ENCODE measurements around the gene RNASE11.

RNASE11 gene

DNA sequence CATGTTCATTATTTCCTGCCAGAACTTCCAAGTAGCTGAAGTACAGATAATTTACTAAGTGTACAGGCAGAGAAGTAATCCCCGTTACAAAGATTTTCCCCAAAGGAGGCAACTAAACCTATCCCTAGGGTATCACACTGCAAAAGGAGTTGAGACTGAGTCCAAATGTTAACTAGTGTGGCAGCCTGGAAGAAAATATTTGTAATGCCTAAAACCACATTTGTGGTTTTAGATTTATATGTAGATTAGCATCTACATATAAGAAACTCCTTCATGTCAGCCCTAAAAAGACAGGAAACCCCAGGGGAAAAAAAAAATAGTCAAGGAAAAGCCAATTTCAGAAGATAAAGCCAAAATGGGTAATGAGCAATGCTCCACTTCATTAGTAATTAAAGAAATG, 4.8 kb upstream of the RNASE11 start:
- H3K9ac ChIP-seq (ENCODE audit: low read length), result no peak overlapping the region
- H3K79me2 ChIP-seq (ENCODE audit: control insufficient read depth, insufficient read depth, low read length, poor library complexity), result no peaks in the 10 kb centered on the region
- no peak overlapping the region for H4K91ac ChIP-seq (ENCODE audit: low read depth, low read length)
- H2AFZ ChIP-seq (ENCODE audit: insufficient read depth, low read length, poor library complexity), result no peak overlapping the region
- no peaks in the 10 kb centered on the region for H3K9me3 ChIP-seq (ENCODE audit: insufficient read depth, low read depth, low read length)
- no peaks in the 10 kb centered on the region for H3K27me3 ChIP-seq (ENCODE audit: insufficient read depth, low read length)
- no peak overlapping the region for H3K27ac ChIP-seq (ENCODE audit: low read depth, low read length)
- H2BK5ac ChIP-seq (ENCODE audit: low read depth, low read length, poor library complexity), result no peak overlapping the region
- H3K79me1 ChIP-seq (ENCODE audit: low read length), result no peaks in the 10 kb centered on the region
- H4K12ac ChIP-seq (ENCODE audit: low read depth, low read length), result no peak overlapping the region
- no peaks in the 10 kb centered on the region for H3K4me1 ChIP-seq (ENCODE audit: control insufficient read depth in 1 of 2, insufficient read depth in 2 of 2, low read length in 2 of 2)
- no peak overlapping the region for H3K18ac ChIP-seq (ENCODE audit: low read length)
- H3K4ac ChIP-seq (ENCODE audit: low read depth, low read length), result no peak overlapping the region
- no peak overlapping the region for H4K8ac ChIP-seq (ENCODE audit: low read depth, low read length)
- no peak overlapping the region for H3K14ac ChIP-seq (ENCODE audit: low read length)
- no peak overlapping the region for H2AK5ac ChIP-seq (ENCODE audit: low read length)
- no peak overlapping the region for H3K23ac ChIP-seq (ENCODE audit: low read length)
- no CpG with 5 or more reads among the region's 1 CpG for WGBS (ENCODE audit: extremely low coverage, insufficient coverage, insufficient read length)
- H3K36me3 ChIP-seq (ENCODE audit: control insufficient read depth in 1 of 2, insufficient read depth in 2 of 2, low read length in 2 of 2), result no peaks in the 10 kb centered on the region
- no peak for DNase-seq
- no peak overlapping the region for H2BK12ac ChIP-seq (ENCODE audit: low read length)
- H3K4me2 ChIP-seq (ENCODE audit: low read length), result no peak overlapping the region
- H3K4me3 ChIP-seq (ENCODE audit: low read depth, low read length), result no peak overlapping the region
- no peak overlapping the region for H2BK120ac ChIP-seq (ENCODE audit: insufficient read depth, low read length, poor library complexity)

DNA sequence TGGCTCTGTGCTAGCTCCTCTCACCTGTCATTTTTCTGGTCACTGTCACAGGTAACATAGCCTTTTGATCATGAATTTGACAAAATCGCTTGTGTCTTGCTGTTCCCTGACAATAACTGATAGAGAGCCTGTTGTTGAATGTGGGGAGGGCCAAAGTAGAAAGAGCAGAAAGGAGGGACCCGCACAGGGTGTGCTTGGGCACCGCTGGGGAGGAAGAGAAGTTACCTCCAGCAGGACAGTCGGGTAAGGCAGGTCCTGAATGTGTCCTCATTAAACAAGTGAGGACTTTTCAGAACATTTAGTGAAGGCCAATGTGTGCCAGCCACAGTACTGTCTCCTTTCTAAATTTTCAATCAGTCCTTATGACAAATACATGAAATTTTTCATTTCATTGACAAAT, 3.4 kb upstream of the RNASE11 start, which contains the start of gene RNASE12:
Gene RNASE12 (minus strand): TSS at position 142 of the 400 bp plus-strand sequence. CDS start 653 bp downstream, outside the sequence.
- no peaks in the 10 kb centered on the region for H3K27me3 ChIP-seq (ENCODE audit: insufficient read depth, low read length)
- no peak within 1 kb of the TSS for H3K27ac ChIP-seq (ENCODE audit: low read depth, low read length)
- no peak within 1 kb of the TSS for H2BK5ac ChIP-seq (ENCODE audit: low read depth, low read length, poor library complexity)
- H4K8ac ChIP-seq (ENCODE audit: low read depth, low read length), result no peak within 1 kb of the TSS
- H2AFZ ChIP-seq (ENCODE audit: insufficient read depth, low read length, poor library complexity), result no peak within 1 kb of the TSS
- H4K12ac ChIP-seq (ENCODE audit: low read depth, low read length), result no peak within 1 kb of the TSS
- no peak within 1 kb of the TSS for H3K14ac ChIP-seq (ENCODE audit: low read length)
- H3K9me3 ChIP-seq (ENCODE audit: insufficient read depth, low read depth, low read length), result no peaks in the 10 kb centered on the region
- no peak for DNase-seq
- H3K4me3 ChIP-seq (ENCODE audit: low read depth, low read length), result no peak within 1 kb of the TSS
- H4K91ac ChIP-seq (ENCODE audit: low read depth, low read length), result no peak within 1 kb of the TSS
- no peak within 1 kb of the TSS for H3K4ac ChIP-seq (ENCODE audit: low read depth, low read length)
- H3K23ac ChIP-seq (ENCODE audit: low read length), result no peak within 1 kb of the TSS
- H2AK5ac ChIP-seq (ENCODE audit: low read length), result no peak within 1 kb of the TSS
- H3K79me2 ChIP-seq (ENCODE audit: control insufficient read depth, insufficient read depth, low read length, poor library complexity), result no peaks in the 10 kb centered on the region
- no CpG with 5 or more reads among the region's 4 CpGs for WGBS (ENCODE audit: extremely low coverage, insufficient coverage, insufficient read length)
- no peaks in the 10 kb centered on the region for H3K36me3 ChIP-seq (ENCODE audit: control insufficient read depth in 1 of 2, insufficient read depth in 2 of 2, low read length in 2 of 2)
- H2BK120ac ChIP-seq (ENCODE audit: insufficient read depth, low read length, poor library complexity), result no peak within 1 kb of the TSS
- no peak within 1 kb of the TSS for H3K18ac ChIP-seq (ENCODE audit: low read length)
- H3K4me2 ChIP-seq (ENCODE audit: low read length), result no peak within 1 kb of the TSS
- H3K9ac ChIP-seq (ENCODE audit: low read length), result no peak within 1 kb of the TSS
- H3K79me1 ChIP-seq (ENCODE audit: low read length), result no peaks in the 10 kb centered on the region
- no peak within 1 kb of the TSS for H2BK12ac ChIP-seq (ENCODE audit: low read length)
- H3K4me1 ChIP-seq (ENCODE audit: control insufficient read depth in 1 of 2, insufficient read depth in 2 of 2, low read length in 2 of 2), result no peaks in the 10 kb centered on the region

DNA sequence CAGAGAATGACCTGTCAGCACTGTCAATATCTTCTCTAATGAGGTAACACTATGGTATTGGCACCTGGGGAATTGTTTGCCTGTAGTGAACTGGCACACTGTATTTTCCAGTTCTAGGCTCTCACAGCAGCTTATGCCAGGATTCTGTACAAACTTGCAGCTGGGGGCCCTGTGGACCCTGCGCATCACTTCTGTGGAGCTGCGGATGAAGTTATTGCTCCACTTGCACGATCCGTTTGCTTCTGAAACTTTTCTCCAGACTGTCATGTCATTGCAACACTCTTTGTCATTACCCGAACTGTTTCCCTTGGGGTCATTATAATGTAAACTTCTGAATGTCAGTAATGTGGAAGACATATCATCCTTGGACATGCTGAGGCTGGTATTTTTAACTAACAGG, 3.9 kb downstream of the RNASE11 start:
- no peak overlapping the region for H3K4me2 ChIP-seq (ENCODE audit: low read length)
- no peak overlapping the region for H2BK12ac ChIP-seq (ENCODE audit: low read length)
- H2BK5ac ChIP-seq (ENCODE audit: low read depth, low read length, poor library complexity), result no peak overlapping the region
- H4K91ac ChIP-seq (ENCODE audit: low read depth, low read length), result no peak overlapping the region
- H2AK5ac ChIP-seq (ENCODE audit: low read length), result no peak overlapping the region
- H3K27ac ChIP-seq (ENCODE audit: low read depth, low read length), result no peak overlapping the region
- H3K27me3 ChIP-seq (ENCODE audit: insufficient read depth, low read length), result no peaks in the 10 kb centered on the region
- no peaks in the 10 kb centered on the region for H3K9me3 ChIP-seq (ENCODE audit: insufficient read depth, low read depth, low read length)
- H3K79me2 ChIP-seq (ENCODE audit: control insufficient read depth, insufficient read depth, low read length, poor library complexity), result no peaks in the 10 kb centered on the region
- no peak overlapping the region for H3K4ac ChIP-seq (ENCODE audit: low read depth, low read length)
- no peak overlapping the region for H3K18ac ChIP-seq (ENCODE audit: low read length)
- H3K79me1 ChIP-seq (ENCODE audit: low read length), result no peaks in the 10 kb centered on the region
- H3K4me3 ChIP-seq (ENCODE audit: low read depth, low read length), result no peak overlapping the region
- H3K14ac ChIP-seq (ENCODE audit: low read length), result no peak overlapping the region
- no peak overlapping the region for H4K8ac ChIP-seq (ENCODE audit: low read depth, low read length)
- H3K4me1 ChIP-seq (ENCODE audit: control insufficient read depth in 1 of 2, insufficient read depth in 2 of 2, low read length in 2 of 2), result no peaks in the 10 kb centered on the region
- H2BK120ac ChIP-seq (ENCODE audit: insufficient read depth, low read length, poor library complexity), result no peak overlapping the region
- H3K23ac ChIP-seq (ENCODE audit: low read length), result no peak overlapping the region
- no peak overlapping the region for H4K12ac ChIP-seq (ENCODE audit: low read depth, low read length)
- no peak overlapping the region for H3K9ac ChIP-seq (ENCODE audit: low read length)
- WGBS (ENCODE audit: extremely low coverage, insufficient coverage, insufficient read length), result no CpG with 5 or more reads among the region's 5 CpGs
- H3K36me3 ChIP-seq (ENCODE audit: control insufficient read depth in 1 of 2, insufficient read depth in 2 of 2, low read length in 2 of 2), result no peaks in the 10 kb centered on the region
- no peak for DNase-seq
- no peak overlapping the region for H2AFZ ChIP-seq (ENCODE audit: insufficient read depth, low read length, poor library complexity)

DNA sequence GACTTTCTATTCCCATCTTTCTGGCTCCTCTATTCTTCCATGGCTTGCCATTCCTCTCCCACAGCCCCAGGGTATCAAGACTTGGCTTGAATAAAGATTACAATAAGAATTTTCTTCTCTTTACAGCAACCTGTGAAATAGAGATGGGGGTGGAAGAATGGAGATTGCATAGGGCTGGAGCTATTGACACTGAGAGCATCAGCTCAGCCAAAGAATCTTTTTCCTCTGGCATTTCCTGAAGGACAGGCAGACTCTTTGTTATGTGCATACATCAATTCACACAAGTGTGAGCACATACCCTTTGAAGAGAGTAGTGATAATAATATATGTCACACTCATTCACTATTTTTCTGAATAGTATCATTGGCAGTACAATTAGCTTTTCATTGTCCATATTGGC, 4.7 kb downstream of the RNASE11 start:
- no peak for DNase-seq
- H3K27ac ChIP-seq (ENCODE audit: low read depth, low read length), result no peak overlapping the region
- H3K79me2 ChIP-seq (ENCODE audit: control insufficient read depth, insufficient read depth, low read length, poor library complexity), result no peaks in the 10 kb centered on the region
- no peak overlapping the region for H3K18ac ChIP-seq (ENCODE audit: low read length)
- H3K4ac ChIP-seq (ENCODE audit: low read depth, low read length), result no peak overlapping the region
- no peak overlapping the region for H3K14ac ChIP-seq (ENCODE audit: low read length)
- H2BK5ac ChIP-seq (ENCODE audit: low read depth, low read length, poor library complexity), result no peak overlapping the region
- H3K9ac ChIP-seq (ENCODE audit: low read length), result no peak overlapping the region
- no peaks in the 10 kb centered on the region for H3K9me3 ChIP-seq (ENCODE audit: insufficient read depth, low read depth, low read length)
- no peak overlapping the region for H3K4me2 ChIP-seq (ENCODE audit: low read length)
- H4K8ac ChIP-seq (ENCODE audit: low read depth, low read length), result no peak overlapping the region
- H4K91ac ChIP-seq (ENCODE audit: low read depth, low read length), result no peak overlapping the region
- H4K12ac ChIP-seq (ENCODE audit: low read depth, low read length), result no peak overlapping the region
- no peaks in the 10 kb centered on the region for H3K27me3 ChIP-seq (ENCODE audit: insufficient read depth, low read length)
- H3K79me1 ChIP-seq (ENCODE audit: low read length), result no peaks in the 10 kb centered on the region
- no peak overlapping the region for H3K23ac ChIP-seq (ENCODE audit: low read length)
- H2AK5ac ChIP-seq (ENCODE audit: low read length), result no peak overlapping the region
- H2BK12ac ChIP-seq (ENCODE audit: low read length), result no peak overlapping the region
- no peak overlapping the region for H2BK120ac ChIP-seq (ENCODE audit: insufficient read depth, low read length, poor library complexity)
- no peaks in the 10 kb centered on the region for H3K4me1 ChIP-seq (ENCODE audit: control insufficient read depth in 1 of 2, insufficient read depth in 2 of 2, low read length in 2 of 2)
- H3K36me3 ChIP-seq (ENCODE audit: control insufficient read depth in 1 of 2, insufficient read depth in 2 of 2, low read length in 2 of 2), result no peaks in the 10 kb centered on the region
- H2AFZ ChIP-seq (ENCODE audit: insufficient read depth, low read length, poor library complexity), result no peak overlapping the region
- H3K4me3 ChIP-seq (ENCODE audit: low read depth, low read length), result no peak overlapping the region
